Hepatocyte (in vitro differentiated cells): Measurements from ENCODE around the gene AMDHD2. TPM values are rescaled to one million over a fixed set of nuclear protein-coding genes. Genes with fewer than 3 reads are reported as not detected.

ENCODE experiments used
- DNase-seq: peaks from one replicate; pipeline ENCODE4 v3.0.0-alpha.2; 2016; ENCODE audit warnings: low spot score
- H2AFZ ChIP-seq: fragments of 200-600 bp; sonication (generic); 2 replicates; pipeline ENCODE4 v1.6.0; 2016; ENCODE audit warnings: antibody characterized with exemption, mild to moderate bottlenecking
- H3K27ac ChIP-seq: fragments of 200-600 bp; sonication (generic); 2 replicates; pipeline ENCODE4 v1.5.1; 2016; ENCODE audit warnings: mild to moderate bottlenecking
- H3K27me3 ChIP-seq: fragments of 200-600 bp; sonication (generic); 2 replicates; pipeline ENCODE4 v1.6.1; 2016
- H3K36me3 ChIP-seq: fragments of 200-600 bp; sonication (generic); replicated peaks from 2 replicates; pipeline ENCODE4 v1.5.1; 2016; ENCODE audit warnings: low read depth; ENCODE audit not compliant: insufficient read depth
- H3K4me1 ChIP-seq: fragments of 200-600 bp; sonication (generic); 2 replicates; pipeline ENCODE4 v1.5.1; 2016; ENCODE audit warnings: mild to moderate bottlenecking, moderate library complexity; ENCODE audit not compliant: insufficient read depth
- H3K4me2 ChIP-seq: fragments of 200-600 bp; sonication (generic); 2 replicates; pipeline ENCODE4 v1.6.0; 2016
- H3K4me3 ChIP-seq: fragments of 200-600 bp; sonication (generic); 2 replicates; pipeline ENCODE4 v1.5.1; 2016; ENCODE audit warnings: mild to moderate bottlenecking
- H3K79me2 ChIP-seq: fragments of 200-600 bp; sonication (generic); 2 replicates; pipeline ENCODE4 v1.6.0; 2017; ENCODE audit warnings: mild to moderate bottlenecking
- H3K9me2 ChIP-seq: fragments of 200-600 bp; sonication (generic); replicated peaks from 2 replicates; pipeline ENCODE4 v1.6.0; 2017; ENCODE audit warnings: mild to moderate bottlenecking; ENCODE audit not compliant: insufficient read depth
- H3K9me3 ChIP-seq: fragments of 200-600 bp; sonication (generic); 2 replicates; pipeline ENCODE4 v1.5.1; 2016; ENCODE audit warnings: low read depth, mild to moderate bottlenecking
- H4K20me1 ChIP-seq: fragments of 200-600 bp; sonication (generic); 2 replicates; pipeline ENCODE4 v1.6.0; 2016; ENCODE audit warnings: mild to moderate bottlenecking; ENCODE audit not compliant: insufficient read depth, poor library complexity, severe bottlenecking
- EZH2 ChIP-seq: fragments of 200-600 bp; sonication (generic); IDR thresholded peaks from 2 replicates; pipeline ENCODE4 v1.6.1; 2016; ENCODE audit warnings: antibody characterized with exemption, mild to moderate bottlenecking, borderline replicate concordance
- EZH2phosphoT487 ChIP-seq: fragments of 200-600 bp; sonication (generic); IDR thresholded peaks from one replicate; pipeline ENCODE4 v1.6.1; 2018; ENCODE audit warnings: antibody characterized with exemption, mild to moderate bottlenecking, low read depth, moderate library complexity; ENCODE audit not compliant: unreplicated experiment, severe bottlenecking
- WGBS: methylation state at CpG from one replicate; pipeline ENCODE4 v1.1.6; 2016; ENCODE audit warnings: low lambda C conversion rate; ENCODE audit errors: missing lambda C conversion rate; 5-methylcytosine and 5-hydroxymethylcytosine counted together
- polyA plus RNA-seq: library from polyadenylated mRNA; unstranded; fragments of >200 nt; fragmentation: Nextera tagmentation; extraction: Ambion mirVana; gene quantifications from 2 replicates; pipeline ENCODE4 v1.2.1, GENCODE V29; 2016
- total RNA-seq: library from RNA; depleted of rRNA; stranded (reverse); fragments of >200 nt; gene quantifications from 2 replicates; pipeline ENCODE4 v1.2.3, GENCODE V29; 2014
- TF ChIP-seq, protein P1 (sequence below): fragments of 200-600 bp; sonication (generic); IDR thresholded peaks from 2 replicates; pipeline ENCODE4 v1.5.1; 2016; ENCODE audit warnings: antibody characterized with exemption, mild to moderate bottlenecking; ENCODE audit not compliant: poor library complexity

The AMDHD2 gene, protein sequence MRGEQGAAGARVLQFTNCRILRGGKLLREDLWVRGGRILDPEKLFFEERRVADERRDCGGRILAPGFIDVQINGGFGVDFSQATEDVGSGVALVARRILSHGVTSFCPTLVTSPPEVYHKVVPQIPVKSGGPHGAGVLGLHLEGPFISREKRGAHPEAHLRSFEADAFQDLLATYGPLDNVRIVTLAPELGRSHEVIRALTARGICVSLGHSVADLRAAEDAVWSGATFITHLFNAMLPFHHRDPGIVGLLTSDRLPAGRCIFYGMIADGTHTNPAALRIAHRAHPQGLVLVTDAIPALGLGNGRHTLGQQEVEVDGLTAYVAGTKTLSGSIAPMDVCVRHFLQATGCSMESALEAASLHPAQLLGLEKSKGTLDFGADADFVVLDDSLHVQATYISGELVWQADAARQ
- 43.6 and 50.3 TPM in 2 replicates for total RNA-seq
- 70.8 and 77.0 TPM in 2 replicates for polyA plus RNA-seq

DNA sequence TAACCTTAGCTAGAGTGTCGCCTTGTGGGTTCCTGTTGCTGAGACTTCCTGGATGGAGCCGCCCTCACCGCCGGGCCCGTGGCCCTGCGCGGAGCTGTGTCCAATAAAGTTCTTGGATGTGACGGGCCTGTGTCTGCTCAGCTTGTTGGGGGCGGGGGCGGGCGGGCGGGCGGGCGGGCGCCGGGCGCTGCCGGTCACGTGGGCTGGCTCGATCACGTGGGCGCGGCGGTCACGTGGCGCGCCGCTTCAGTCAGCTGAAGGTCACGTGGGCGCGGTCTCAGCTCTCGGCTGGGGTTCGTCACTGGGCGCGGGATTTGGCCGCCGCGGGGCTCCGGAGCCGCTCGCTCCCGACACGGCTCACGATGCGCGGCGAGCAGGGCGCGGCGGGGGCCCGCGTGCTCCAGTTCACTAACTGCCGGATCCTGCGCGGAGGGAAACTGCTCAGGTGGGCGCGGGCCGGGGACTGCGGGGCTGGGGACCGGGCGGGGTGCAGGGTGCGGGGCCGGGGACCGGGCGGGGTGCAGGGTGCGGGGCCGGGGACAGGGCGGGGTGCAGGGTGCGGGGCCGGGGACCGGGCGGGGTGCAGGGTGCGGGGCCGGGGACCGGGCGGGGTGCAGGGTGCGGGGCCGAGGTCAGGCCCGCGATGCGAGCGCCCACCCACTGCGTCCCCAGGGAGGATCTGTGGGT lies at the start of gene AMDHD2:
TSS of gene AMDHD2 (plus strand) at position 275 of the 687 bp plus-strand sequence. CDS start at position 363, 88 bp downstream.
- peaks cover 51% of the 10 kb centered on the region for H3K4me1 ChIP-seq
- WGBS = 2% methylated on average over 32 of the region's 83 CpGs
- no peak within 1 kb of the TSS for H2AFZ ChIP-seq
- peak within 1 kb of the TSS; percentile 95 for H3K4me2 ChIP-seq
- peaks cover 78% of the 10 kb centered on the region for H3K79me2 ChIP-seq
- no peaks in the 10 kb centered on the region for H3K36me3 ChIP-seq
- peak; percentile 98 for DNase-seq
- H3K4me3 ChIP-seq = peak within 1 kb of the TSS; percentile 49
- peak within 1 kb of the TSS; percentile 81 for H3K27ac ChIP-seq
- H4K20me1 ChIP-seq = peaks cover 52% of the 10 kb centered on the region
- TF ChIP-seq EZH2 = no peak
- H3K9me2 ChIP-seq = no peaks in the 10 kb centered on the region
- no peaks in the 10 kb centered on the region for H3K9me3 ChIP-seq
- no peaks in the 10 kb centered on the region for H3K27me3 ChIP-seq

DNA sequence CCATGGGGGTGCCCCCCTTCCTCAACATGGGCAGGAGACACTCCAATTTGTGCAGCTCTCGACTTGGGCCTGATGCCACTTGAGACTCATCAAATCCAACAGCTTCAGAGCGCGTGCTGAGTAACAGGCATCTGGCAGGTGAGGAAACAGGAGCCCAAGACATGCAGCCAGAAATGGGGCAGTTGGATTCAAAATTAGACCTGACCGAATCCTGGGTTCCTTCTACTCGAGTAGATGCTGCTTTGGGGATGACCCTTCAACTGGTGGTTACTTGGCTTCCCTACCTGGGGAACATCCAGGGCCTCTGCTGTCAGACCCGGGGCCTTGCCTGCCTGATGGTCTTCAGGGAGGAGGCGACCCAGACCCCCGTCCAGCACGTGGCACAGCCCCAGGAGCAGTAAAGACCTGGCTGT lies 49.6 kb upstream of the AMDHD2 start:
- no peak for TF ChIP-seq EZH2phosphoT487
- TF ChIP-seq EZH2 = no peak
- TF ChIP-seq, protein P1, sequence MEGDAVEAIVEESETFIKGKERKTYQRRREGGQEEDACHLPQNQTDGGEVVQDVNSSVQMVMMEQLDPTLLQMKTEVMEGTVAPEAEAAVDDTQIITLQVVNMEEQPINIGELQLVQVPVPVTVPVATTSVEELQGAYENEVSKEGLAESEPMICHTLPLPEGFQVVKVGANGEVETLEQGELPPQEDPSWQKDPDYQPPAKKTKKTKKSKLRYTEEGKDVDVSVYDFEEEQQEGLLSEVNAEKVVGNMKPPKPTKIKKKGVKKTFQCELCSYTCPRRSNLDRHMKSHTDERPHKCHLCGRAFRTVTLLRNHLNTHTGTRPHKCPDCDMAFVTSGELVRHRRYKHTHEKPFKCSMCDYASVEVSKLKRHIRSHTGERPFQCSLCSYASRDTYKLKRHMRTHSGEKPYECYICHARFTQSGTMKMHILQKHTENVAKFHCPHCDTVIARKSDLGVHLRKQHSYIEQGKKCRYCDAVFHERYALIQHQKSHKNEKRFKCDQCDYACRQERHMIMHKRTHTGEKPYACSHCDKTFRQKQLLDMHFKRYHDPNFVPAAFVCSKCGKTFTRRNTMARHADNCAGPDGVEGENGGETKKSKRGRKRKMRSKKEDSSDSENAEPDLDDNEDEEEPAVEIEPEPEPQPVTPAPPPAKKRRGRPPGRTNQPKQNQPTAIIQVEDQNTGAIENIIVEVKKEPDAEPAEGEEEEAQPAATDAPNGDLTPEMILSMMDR = no peak
- Histone ChIP-seq H3K27me3 (peaks cover 8% of the 10 kb centered on the region), H3K36me3 (no peaks in the 10 kb centered on the region), H3K4me1 (peaks cover 58% of the 10 kb centered on the region), H3K9me3 (no peaks in the 10 kb centered on the region), H3K79me2 (peaks cover 9% of the 10 kb centered on the region), H3K4me2 (peak overlapping the region; percentile 98), H4K20me1 (no peaks in the 10 kb centered on the region), H3K9me2 (no peaks in the 10 kb centered on the region), H3K4me3 (no peak overlapping the region), H3K27ac (peak overlapping the region; percentile 93), H2AFZ (no peak overlapping the region)
- 37% methylated on average over 8 of the region's 9 CpGs for WGBS
- DNase-seq = no peak

DNA sequence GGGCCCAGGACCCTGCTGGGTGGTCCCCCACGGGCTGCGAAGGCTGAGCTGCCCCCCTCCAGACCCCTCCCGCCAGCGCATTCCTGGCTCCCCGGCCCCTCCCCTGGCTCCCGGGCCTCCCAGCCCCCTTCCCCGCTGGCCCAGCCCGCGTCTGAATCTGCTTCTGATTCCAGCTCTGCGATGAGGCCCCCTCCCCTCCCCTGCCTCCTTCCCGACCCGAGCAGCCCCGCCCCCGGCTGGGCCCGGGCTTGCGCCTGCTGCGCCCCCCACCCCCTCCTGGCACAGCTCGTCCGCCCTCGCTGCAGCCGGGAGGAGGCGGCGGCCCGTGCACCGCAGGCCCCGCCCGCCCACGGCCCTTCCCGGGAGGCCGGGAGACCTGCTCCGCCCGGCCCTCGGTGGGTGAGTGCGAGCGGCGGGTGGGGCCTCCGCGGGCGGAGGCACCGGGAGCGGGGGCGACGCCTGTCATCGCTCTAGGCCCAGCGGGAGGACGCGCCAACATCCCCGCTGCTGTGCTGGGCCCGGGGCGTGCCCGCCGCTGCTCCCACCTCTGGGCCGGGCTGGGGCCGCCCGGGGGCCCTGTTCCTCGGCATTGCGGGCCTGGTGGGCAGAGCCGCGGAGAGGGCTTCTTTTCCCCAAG lies 49.0 kb upstream of the AMDHD2 start, which contains the start of gene NTN3:
TSS of gene NTN3 (plus strand) at position 282 of the 637 bp plus-strand sequence. CDS start 405 bp downstream, outside the sequence.
- peaks cover 14% of the 10 kb centered on the region for H3K79me2 ChIP-seq
- peaks cover 8% of the 10 kb centered on the region for H3K27me3 ChIP-seq
- H3K4me1 ChIP-seq = peaks cover 63% of the 10 kb centered on the region
- DNase-seq = peak; percentile 84
- no peaks in the 10 kb centered on the region for H3K9me2 ChIP-seq
- no peaks in the 10 kb centered on the region for H3K36me3 ChIP-seq
- peaks cover 5% of the 10 kb centered on the region for H4K20me1 ChIP-seq
- under 1% methylated on average over 29 of the region's 59 CpGs for WGBS
- TF ChIP-seq EZH2phosphoT487 (no peak), EZH2 (no peak)
- TF ChIP-seq, protein P1 = no peak
- peak within 1 kb of the TSS; percentile 98 for H3K4me2 ChIP-seq
- H2AFZ ChIP-seq = peak within 1 kb of the TSS; percentile 63
- H3K4me3 ChIP-seq = peak within 1 kb of the TSS; percentile 55
- no peaks in the 10 kb centered on the region for H3K9me3 ChIP-seq
- H3K27ac ChIP-seq = peak within 1 kb of the TSS; percentile 93
